A673 (cell line): Measurements from ENCODE around the gene SLC25A25. TPM values are rescaled to one million over a fixed set of nuclear protein-coding genes. Genes with fewer than 3 reads are reported as not detected.

Experiments used
- BruUV-seq: library from RNA; stranded (reverse); fragments of 400-500 nt; replicated peaks from 2 replicates; lab custom pipeline; 2021; lab: Mats Ljungman, UMichigan
- CTCF ChIA-PET: fragments of 300-600 bp; sonication (Branson Sonifier 250); formaldehyde crosslinking; loops from one replicate; lab custom pipeline; 2022; ENCODE audit warnings: antibody characterized with exemption; lab: Charles Lee
- POLR2A ChIA-PET: fragments of 300-600 bp; sonication (Branson Sonifier 250); formaldehyde crosslinking; loops from one replicate; lab custom pipeline; 2022; ENCODE audit warnings: antibody characterized with exemption; ENCODE audit not compliant: low non-redundant PET; lab: Charles Lee
- DNase-seq: peaks from one replicate; pipeline ENCODE4 v3.0.0-alpha.2; 2015; ENCODE audit warnings: low spot score
- H3K27ac ChIP-seq: fragments of 200-600 bp; sonication (generic); 2 replicates; pipeline ENCODE4 v1.5.1; 2016; ENCODE audit warnings: mixed run types, low read depth, mild to moderate bottlenecking, mixed read lengths, antibody characterized with exemption, low read length; ENCODE audit not compliant: poor library complexity, severe bottlenecking
- H3K27me3 ChIP-seq: fragments of 200-600 bp; sonication (generic); replicated peaks from 2 replicates; pipeline ENCODE4 v1.6.1; 2017; ENCODE audit warnings: mixed run types, low read depth, mild to moderate bottlenecking, mixed read lengths, antibody characterized with exemption, low read length; ENCODE audit not compliant: insufficient read depth, poor library complexity
- H3K36me3 ChIP-seq: fragments of 200-600 bp; sonication (generic); 2 replicates; pipeline ENCODE4 v1.6.1; 2016; ENCODE audit warnings: mixed run types, mild to moderate bottlenecking, mixed read lengths, antibody characterized with exemption, low read length; ENCODE audit not compliant: insufficient read depth, poor library complexity, severe bottlenecking
- H3K4me1 ChIP-seq: fragments of 200-600 bp; sonication (generic); 2 replicates; pipeline ENCODE4 v1.6.1; 2017; ENCODE audit warnings: mixed run types, mild to moderate bottlenecking, mixed read lengths, antibody characterized with exemption, low read length; ENCODE audit not compliant: insufficient read depth, poor library complexity, severe bottlenecking
- H3K4me3 ChIP-seq: fragments of 200-600 bp; sonication (generic); 2 replicates; pipeline ENCODE4 v1.5.1; 2016; ENCODE audit warnings: low read depth, mixed run types, mild to moderate bottlenecking, mixed read lengths, low read length; ENCODE audit not compliant: poor library complexity, severe bottlenecking
- H3K9me3 ChIP-seq: fragments of 200-600 bp; sonication (generic); 2 replicates; pipeline ENCODE4 v1.6.1; 2016; ENCODE audit warnings: mixed run types, low read depth, mild to moderate bottlenecking, mixed read lengths, antibody characterized with exemption, low read length; ENCODE audit not compliant: poor library complexity, severe bottlenecking
- EZH2 ChIP-seq: fragments of 200-600 bp; sonication (generic); IDR thresholded peaks from 2 replicates; pipeline ENCODE4 v1.6.1; 2017; ENCODE audit warnings: borderline replicate concordance, low read depth, mild to moderate bottlenecking, mixed read lengths, antibody characterized with exemption, low read length; ENCODE audit not compliant: poor library complexity, severe bottlenecking
- intact Hi-C: fragments of 100-400 bp; cut with micrococcal nuclease; formaldehyde crosslinking; loops from one replicate; pipeline ENCODE4 v1.10.0; 2022; ENCODE audit not compliant: unreplicated experiment
- total RNA-seq: library from RNA; stranded (reverse); gene quantifications from 2 replicates; pipeline ENCODE4 v1.2.3, GENCODE V29; 2021
- TF ChIP-seq, protein P1 (sequence below): fragments of 300-800, 200-600 bp; sonication (generic); conservative IDR thresholded peaks from 2 replicates; pipeline ENCODE4 v1.5.1; 2017; ENCODE audit warnings: low read depth, mild to moderate bottlenecking, antibody characterized with exemption, low read length, moderate library complexity, mixed read lengths

The SLC25A25 gene
- total RNA-seq, 1 experiment from 2014 or later, result 24.7 TPM

DNA sequence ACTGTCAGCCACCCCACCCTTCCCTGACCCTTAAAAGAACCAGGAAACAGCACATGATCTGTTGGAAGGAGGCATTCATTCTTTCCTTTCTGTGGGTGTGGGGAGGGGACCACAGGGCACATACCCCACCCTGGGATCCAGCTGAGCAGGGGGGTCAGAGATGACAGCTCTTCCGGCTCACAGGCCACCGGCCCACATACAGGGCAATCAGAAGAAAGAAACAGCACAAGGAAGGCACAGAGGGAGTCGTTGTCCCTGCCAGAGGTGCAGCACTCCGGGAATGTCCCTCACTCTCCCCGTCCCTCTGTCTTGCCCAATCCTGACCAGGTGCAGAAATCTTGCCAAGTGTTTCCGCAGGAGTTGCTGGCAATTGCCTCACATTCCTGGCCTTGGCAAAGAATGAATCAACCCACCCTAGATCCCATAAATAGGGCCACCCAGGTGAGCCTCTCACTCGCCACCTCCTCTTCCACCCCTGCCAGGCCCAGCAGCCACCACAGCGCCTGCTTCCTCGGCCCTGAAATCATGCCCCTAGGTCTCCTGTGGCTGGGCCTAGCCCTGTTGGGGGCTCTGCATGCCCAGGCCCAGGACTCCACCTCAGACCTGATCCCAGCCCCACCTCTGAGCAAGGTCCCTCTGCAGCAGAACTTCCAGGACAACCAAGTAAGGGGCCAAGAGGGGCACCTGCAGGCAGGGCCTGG, 81.1 kb downstream of the SLC25A25 start, which contains the start of gene LCN2:
LCN2 (plus strand) TSS at position 453 of the 701 bp plus-strand sequence; CDS start at position 526, 73 bp downstream.
- ChIA-PET POLR2A (no interaction called here), CTCF (no interaction called here)
- no peak for DNase-seq
- no peaks in the 10 kb centered on the region for H3K27me3 ChIP-seq
- H3K4me3 ChIP-seq, result no peak within 1 kb of the TSS
- no peaks in the 10 kb centered on the region for H3K36me3 ChIP-seq
- H3K9me3 ChIP-seq, result no peaks in the 10 kb centered on the region
- BruUV-seq, result no TSS peak
- intact Hi-C loops, result no loop called here
- H3K4me1 ChIP-seq, result no peaks in the 10 kb centered on the region
- no peak within 1 kb of the TSS for H3K27ac ChIP-seq
- TF ChIP-seq, protein P1, sequence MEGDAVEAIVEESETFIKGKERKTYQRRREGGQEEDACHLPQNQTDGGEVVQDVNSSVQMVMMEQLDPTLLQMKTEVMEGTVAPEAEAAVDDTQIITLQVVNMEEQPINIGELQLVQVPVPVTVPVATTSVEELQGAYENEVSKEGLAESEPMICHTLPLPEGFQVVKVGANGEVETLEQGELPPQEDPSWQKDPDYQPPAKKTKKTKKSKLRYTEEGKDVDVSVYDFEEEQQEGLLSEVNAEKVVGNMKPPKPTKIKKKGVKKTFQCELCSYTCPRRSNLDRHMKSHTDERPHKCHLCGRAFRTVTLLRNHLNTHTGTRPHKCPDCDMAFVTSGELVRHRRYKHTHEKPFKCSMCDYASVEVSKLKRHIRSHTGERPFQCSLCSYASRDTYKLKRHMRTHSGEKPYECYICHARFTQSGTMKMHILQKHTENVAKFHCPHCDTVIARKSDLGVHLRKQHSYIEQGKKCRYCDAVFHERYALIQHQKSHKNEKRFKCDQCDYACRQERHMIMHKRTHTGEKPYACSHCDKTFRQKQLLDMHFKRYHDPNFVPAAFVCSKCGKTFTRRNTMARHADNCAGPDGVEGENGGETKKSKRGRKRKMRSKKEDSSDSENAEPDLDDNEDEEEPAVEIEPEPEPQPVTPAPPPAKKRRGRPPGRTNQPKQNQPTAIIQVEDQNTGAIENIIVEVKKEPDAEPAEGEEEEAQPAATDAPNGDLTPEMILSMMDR, result no peak
- no peak for TF ChIP-seq EZH2

DNA sequence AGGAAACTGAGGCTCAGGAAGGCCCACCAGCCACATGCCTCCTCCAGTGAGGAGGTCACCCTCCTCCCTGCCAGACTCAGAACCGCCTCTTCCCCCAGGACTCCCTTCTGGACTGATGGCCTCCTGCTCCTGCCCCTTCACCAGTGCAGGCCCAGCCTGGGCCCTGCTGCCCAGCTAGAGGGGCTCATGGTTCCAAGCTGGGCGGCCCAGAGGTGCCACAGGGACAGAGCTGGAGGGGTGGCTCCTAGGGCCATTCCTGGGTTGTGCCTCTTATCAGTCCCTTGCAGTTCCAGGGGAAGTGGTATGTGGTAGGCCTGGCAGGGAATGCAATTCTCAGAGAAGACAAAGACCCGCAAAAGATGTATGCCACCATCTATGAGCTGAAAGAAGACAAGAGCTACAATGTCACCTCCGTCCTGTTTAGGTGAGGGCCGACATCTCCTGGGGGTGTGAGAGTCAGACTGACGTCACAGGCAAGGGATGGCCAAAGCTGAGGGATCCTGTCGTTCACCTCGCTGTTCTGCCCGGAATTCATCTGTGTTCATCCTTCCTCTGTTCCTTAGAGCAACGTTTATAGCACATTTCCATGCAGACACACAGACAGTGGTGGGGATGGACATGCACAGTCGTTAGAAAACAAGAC, 82.0 kb downstream of the SLC25A25 start:
- H3K27me3 ChIP-seq, result no peaks in the 10 kb centered on the region
- no peaks in the 10 kb centered on the region for H3K9me3 ChIP-seq
- BruUV-seq, result no TSS peak
- intact Hi-C loops, result no loop called here
- H3K4me3 ChIP-seq, result no peak overlapping the region
- H3K4me1 ChIP-seq, result no peaks in the 10 kb centered on the region
- no peak for DNase-seq
- ChIA-PET POLR2A (no interaction called here), CTCF (interaction anchor here (0.6 kb wide), 1 partner anchor 111 kb away, joined by 3 read pairs; no protein-coding TSS in a partner anchor)
- H3K27ac ChIP-seq, result no peak overlapping the region
- no peaks in the 10 kb centered on the region for H3K36me3 ChIP-seq
- no peak for TF ChIP-seq EZH2
- TF ChIP-seq, protein P1, result no peak

DNA sequence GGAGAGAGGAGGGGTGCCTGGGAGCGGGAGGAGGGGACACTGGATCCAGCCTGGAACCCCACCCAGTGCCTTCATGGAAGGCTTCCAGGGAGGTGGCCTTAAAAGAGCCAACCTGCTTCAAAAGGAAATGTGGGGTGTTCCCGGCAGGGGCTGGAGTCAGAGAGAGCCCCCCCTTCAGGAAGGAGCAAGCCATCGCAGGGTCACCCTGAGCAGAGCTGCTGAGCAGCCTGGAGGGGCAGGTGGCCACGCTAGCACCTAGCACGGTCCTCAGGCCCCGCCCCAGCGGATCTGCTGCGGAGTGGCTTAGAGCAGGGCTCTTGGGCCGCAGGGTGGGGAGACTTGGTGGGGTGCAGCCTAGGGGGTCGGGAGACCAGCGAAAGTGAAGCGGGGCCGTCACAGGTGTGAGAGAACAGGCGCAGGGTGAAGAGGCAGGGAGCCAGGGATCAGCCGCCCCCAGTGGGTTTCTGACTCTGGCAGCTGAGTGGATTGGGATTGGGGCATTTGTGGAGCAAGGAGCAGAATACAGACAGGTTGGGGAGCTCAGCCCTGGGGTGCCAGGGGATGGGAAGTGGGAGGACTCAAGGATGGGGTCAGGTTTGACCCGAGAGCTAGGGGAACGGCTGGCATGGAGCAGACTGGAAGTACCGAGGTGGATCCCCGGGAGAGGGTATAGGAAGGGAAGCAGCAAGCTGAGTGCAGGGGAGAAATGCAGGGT, 82.7 kb downstream of the SLC25A25 start:
- BruUV-seq, result no TSS peak
- Histone ChIP-seq H3K9me3 (no peaks in the 10 kb centered on the region), H3K4me1 (no peaks in the 10 kb centered on the region), H3K27ac (no peak overlapping the region), H3K4me3 (no peak overlapping the region), H3K36me3 (no peaks in the 10 kb centered on the region), H3K27me3 (no peaks in the 10 kb centered on the region)
- ChIA-PET POLR2A (interaction anchor here (0.6 kb wide), 1 partner anchor 42 kb away, joined by 6 read pairs; no protein-coding TSS in a partner anchor), CTCF (no interaction called here)
- DNase-seq, result no peak
- TF ChIP-seq EZH2, result no peak
- TF ChIP-seq, protein P1, result peak; percentile 54; the same call in 1 of the 2 replicates
- intact Hi-C loops, result no loop called here
